ENCODE results near the gene FBXL14. TPM values are rescaled to one million over a fixed set of nuclear protein-coding genes. Genes with fewer than 3 reads are reported as not detected.

Gene FBXL14
- polyA plus RNA-seq, 4 donors: 11.2 to 15.2 (median 11.7) TPM

- no peak for DNase-seq (ENCODE audit: low read depth in 4 of 4, low spot score in 3 of 4)
Observed at GRCh38 chr12:1544996-1545700, 49.2 kb downstream of the FBXL14 start.

GRCh38 chr12:1542599-1542998, 51.8 kb downstream of the FBXL14 start:
- DNase-seq (ENCODE audit: low read depth in 4 of 4, low spot score in 3 of 4): no peak

GRCh38 chr12:1540690-1541089, 53.7 kb downstream of the FBXL14 start:
- no peak for DNase-seq (ENCODE audit: low read depth in 4 of 4, low spot score in 3 of 4)

- no peak for DNase-seq (ENCODE audit: low read depth in 4 of 4, low spot score in 3 of 4)
Observed at GRCh38 chr12:1539135-1539534, 55.2 kb downstream of the FBXL14 start.

- no peak for DNase-seq (ENCODE audit: low read depth in 4 of 4, low spot score in 3 of 4)
Observed at GRCh38 chr12:1536817-1537216, 57.6 kb downstream of the FBXL14 start.

GRCh38 chr12:1534748-1535147, 59.6 kb downstream of the FBXL14 start:
- DNase-seq (ENCODE audit: low read depth in 4 of 4, low spot score in 3 of 4): no peak

GRCh38 chr12:1533602-1534304, 60.6 kb downstream of the FBXL14 start:
- DNase-seq (ENCODE audit: low read depth in 4 of 4, low spot score in 3 of 4): no peak

GRCh38 chr12:1533205-1533601, 61.2 kb downstream of the FBXL14 start:
- no peak for DNase-seq (ENCODE audit: low read depth in 4 of 4, low spot score in 3 of 4)

GRCh38 chr12:1532375-1533165, 61.8 kb downstream of the FBXL14 start:
- no peak for DNase-seq (ENCODE audit: low read depth in 4 of 4, low spot score in 3 of 4)

GRCh38 chr12:1531654-1532374, 62.6 kb downstream of the FBXL14 start:
- DNase-seq (ENCODE audit: low read depth in 4 of 4, low spot score in 3 of 4): no peak

- DNase-seq (ENCODE audit: low read depth in 4 of 4, low spot score in 3 of 4): no peak
Observed at GRCh38 chr12:1531153-1531653, 63.2 kb downstream of the FBXL14 start.

GRCh38 chr12:1530592-1531152, 63.7 kb downstream of the FBXL14 start:
- DNase-seq (ENCODE audit: low read depth in 4 of 4, low spot score in 3 of 4): no peak

GRCh38 chr12:1529862-1530591, 64.4 kb downstream of the FBXL14 start:
- DNase-seq (ENCODE audit: low read depth in 4 of 4, low spot score in 3 of 4): no peak

- no peak for DNase-seq (ENCODE audit: low read depth in 4 of 4, low spot score in 3 of 4)
Observed at GRCh38 chr12:1529228-1529861, 65.0 kb downstream of the FBXL14 start.

- DNase-seq (ENCODE audit: low read depth in 4 of 4, low spot score in 3 of 4): no peak
Observed at GRCh38 chr12:1528791-1529190, 65.6 kb downstream of the FBXL14 start.

- DNase-seq (ENCODE audit: low read depth in 4 of 4, low spot score in 3 of 4): no peak
Observed at GRCh38 chr12:1527789-1528188, 66.6 kb downstream of the FBXL14 start.

GRCh38 chr12:1525858-1526257, 68.5 kb downstream of the FBXL14 start:
- DNase-seq (ENCODE audit: low read depth in 4 of 4, low spot score in 3 of 4): no peak

- no peak for DNase-seq (ENCODE audit: low read depth in 4 of 4, low spot score in 3 of 4)
Observed at GRCh38 chr12:1523558-1524050, 70.8 kb downstream of the FBXL14 start.

GRCh38 chr12:1523046-1523445, 71.3 kb downstream of the FBXL14 start:
- DNase-seq (ENCODE audit: low read depth in 4 of 4, low spot score in 3 of 4): no peak

Data from right renal pelvis (tissue), 4 donors.